Panc1 (cell line): ENCODE data around the gene EFCAB8. TPM values are rescaled to one million over a fixed set of nuclear protein-coding genes. Genes with fewer than 3 reads are reported as not detected.
"Not testable (repeated sequence)": the region's sequence is repeated elsewhere in the genome, so short reads cannot be mapped to it uniquely, and the experiment has no call there.

Experiments
- ATAC-seq: fragments of 200-7000 bp; cut with Tn5 transposase; 2 replicates; pipeline ENCODE4 v1.9.1; 2020; ENCODE audit warnings: mild to moderate bottlenecking, moderate library complexity
- BruUV-seq: library from RNA; stranded (reverse); fragments of 400-500 nt; replicated peaks from 2 replicates; lab custom pipeline; 2021; lab: Mats Ljungman, UMichigan
- CTCF ChIA-PET: fragments of 300-600 bp; sonication (Branson Sonifier 250); formaldehyde crosslinking; loops from one replicate; lab custom pipeline; 2022; ENCODE audit warnings: antibody characterized with exemption; lab: Charles Lee
- POLR2A ChIA-PET: fragments of 300-600 bp; sonication (Branson Sonifier 250); formaldehyde crosslinking; loops from one replicate; lab custom pipeline; 2022; ENCODE audit warnings: antibody characterized with exemption; lab: Charles Lee
- DNase-seq: peaks from one replicate; pipeline ENCODE4 v3.0.0-alpha.2; 2010; ENCODE audit warnings: low read depth, low spot score
- H3K27ac ChIP-seq: 2 replicates; pipeline ENCODE4 v1.5.1; 2011; ENCODE audit warnings: mild to moderate bottlenecking, low read length, inconsistent platforms
- H3K27me3 ChIP-seq: fragments of 200-500 bp; sonication (Bioruptor generic); 2 replicates; pipeline ENCODE4 v1.6.0; 2014; ENCODE audit warnings: low read length, inconsistent platforms; ENCODE audit not compliant: control insufficient read depth, insufficient read depth
- H3K36me3 ChIP-seq: fragments of 200-500 bp; sonication (Bioruptor generic); 2 replicates; pipeline ENCODE4 v1.5.1; 2014; ENCODE audit warnings: inconsistent platforms, mild to moderate bottlenecking, low read length, moderate library complexity; ENCODE audit not compliant: control insufficient read depth, insufficient read depth
- H3K4me1 ChIP-seq: 2 replicates; pipeline ENCODE4 v1.5.1; 2011; ENCODE audit warnings: inconsistent platforms, mild to moderate bottlenecking, low read length, moderate library complexity; ENCODE audit not compliant: control insufficient read depth, insufficient read depth
- H3K4me3 ChIP-seq, 2 experiments: 2 replicates each; pipeline ENCODE4 v1.5.1; 2011 to 2012; ENCODE audit warnings: low read depth in 2 of 2, low read length in 2 of 2, mild to moderate bottlenecking in 2 of 2, inconsistent platforms in 1 of 2, moderate library complexity in 1 of 2
- H3K9me3 ChIP-seq: fragments of 200-500 bp; sonication (Bioruptor generic); 2 replicates; pipeline ENCODE4 v1.5.1; 2014; ENCODE audit warnings: low read depth, mild to moderate bottlenecking, inconsistent platforms, low read length, moderate library complexity; ENCODE audit not compliant: control insufficient read depth, insufficient read depth
- CTCF ChIP-seq: fragments of 450-650 bp; IDR thresholded peaks from 2 replicates; pipeline ENCODE4 v1.5.1; 2017; ENCODE audit warnings: mild to moderate bottlenecking
- POLR2AphosphoS5 ChIP-seq: IDR thresholded peaks from 2 replicates; pipeline ENCODE4 v1.6.1; 2012; ENCODE audit warnings: mild to moderate bottlenecking, low read depth, low read length, moderate library complexity
- REST ChIP-seq, 2 experiments: IDR thresholded peaks; 2 replicates each; pipeline ENCODE4 v1.6.1; 2011 to 2012; ENCODE audit warnings: low read depth in 2 of 2, control low read depth in 1 of 2, low read length in 1 of 2, mild to moderate bottlenecking in 1 of 2, moderate library complexity in 1 of 2; ENCODE audit not compliant: insufficient read depth in 1 of 2
- SIN3A ChIP-seq: IDR thresholded peaks from 2 replicates; pipeline ENCODE4 v1.6.1; 2012; ENCODE audit warnings: low read depth, mild to moderate bottlenecking, low read length, moderate library complexity, borderline replicate concordance; ENCODE audit not compliant: insufficient read depth
- TCF7L2 ChIP-seq: IDR thresholded peaks from 2 replicates; pipeline ENCODE4 v1.6.1; 2011; ENCODE audit warnings: mild to moderate bottlenecking, low read depth, low read length, inconsistent platforms
- in situ Hi-C: cut with HindIII; loops from 2 replicates; pipeline ENCODE4 v1.10.0; 2016; ENCODE audit warnings: low sequenced_read_pairs, low pct_unique_long_range_greater_than_20kb
- intact Hi-C: fragments of 100-400 bp; cut with micrococcal nuclease; formaldehyde crosslinking; loops from one replicate; pipeline ENCODE4 v1.10.0; 2022; ENCODE audit not compliant: unreplicated experiment
- total RNA-seq: library from RNA; stranded (reverse); gene quantifications from one replicate; pipeline ENCODE4 v1.2.1, GENCODE V29; 2021; ENCODE audit not compliant: unreplicated experiment

Gene EFCAB8
- total RNA-seq, 1 experiment from 2014 or later = 1.1 TPM

GRCh38 chr20:32903666-32904175 lies 45.0 kb downstream of the EFCAB8 start:
- Histone ChIP-seq H3K27ac (no peak overlapping the region), H3K27me3 (no peaks in the 10 kb centered on the region), H3K36me3 (no peaks in the 10 kb centered on the region), H3K4me1 (no peaks in the 10 kb centered on the region), H3K4me3 (no peak overlapping the region), H3K9me3 (no peaks in the 10 kb centered on the region)
- ChIA-PET CTCF (interaction anchor here (0.6 kb wide), 1 partner anchor 119 kb away, joined by 4 read pairs; no protein-coding TSS in a partner anchor), POLR2A (no interaction called here)
- in situ Hi-C loops = no loop called here
- no peak for TF ChIP-seq CTCF
- no peak for TF ChIP-seq SIN3A
- TF ChIP-seq POLR2AphosphoS5 = no peak
- ATAC-seq = no peak
- no TSS peak for BruUV-seq
- intact Hi-C loops = loop anchor here (2.0 kb wide), 1 partner anchor 193 kb away; no protein-coding TSS in a partner anchor
- no peak for DNase-seq

- ATAC-seq, BruUV-seq, H3K27me3 ChIP-seq, H3K27ac ChIP-seq, DNase-seq, H3K4me3 ChIP-seq, H3K36me3 ChIP-seq, POLR2A ChIA-PET, H3K9me3 ChIP-seq, H3K4me1 ChIP-seq, in situ Hi-C loops, intact Hi-C loops: not testable (repeated sequence)
- CTCF ChIA-PET = interaction anchor here (0.6 kb wide), 1 partner anchor 118 kb away, joined by 4 read pairs; no protein-coding TSS in a partner anchor
Observed at GRCh38 chr20:32904678-32905077, 46.0 kb downstream of the EFCAB8 start.

- POLR2A ChIA-PET = no interaction called here
- intact Hi-C loops = no loop called here
- BruUV-seq = no TSS peak
- DNase-seq (no peak), ATAC-seq (no peak)
- Histone ChIP-seq H3K27ac (no peak overlapping the region), H3K36me3 (no peaks in the 10 kb centered on the region), H3K4me1 (no peaks in the 10 kb centered on the region), H3K27me3 (no peaks in the 10 kb centered on the region), H3K9me3 (no peaks in the 10 kb centered on the region), H3K4me3 (no peak overlapping the region)
- no peak for TF ChIP-seq REST (IDR thresholded peaks at IDR 0.05; ENCODE audit: insufficient read depth in 1 of 2, low read depth in 2 of 2, low read length in 1 of 2)
- no peak for TF ChIP-seq SIN3A
- no peak for TF ChIP-seq POLR2AphosphoS5
- TF ChIP-seq TCF7L2 = no peak
- no peak for TF ChIP-seq CTCF
- in situ Hi-C loops = no loop called here
- CTCF ChIA-PET = interaction anchor here (0.6 kb wide), 1 partner anchor 195 kb away, joined by 3 read pairs; no protein-coding TSS in a partner anchor
Observed at GRCh38 chr20:32906200-32906599, 47.5 kb downstream of the EFCAB8 start.
